C4-2B (cell line): Measurements from ENCODE around the gene PDZD2.

Experiments used
- H3K27ac ChIP-seq: fragments of 450-650 bp; 2 replicates; pipeline ENCODE4 v1.5.1; 2017
- ZFX ChIP-seq: fragments of 450-650 bp; IDR thresholded peaks from 2 replicates; pipeline ENCODE4 v1.6.1; 2017
- TF ChIP-seq, protein P1 (sequence below): fragments of 450-650 bp; conservative IDR thresholded peaks from 2 replicates; pipeline ENCODE4 v1.5.1; 2017; ENCODE audit warnings: mild to moderate bottlenecking

The PDZD2 gene

DNA sequence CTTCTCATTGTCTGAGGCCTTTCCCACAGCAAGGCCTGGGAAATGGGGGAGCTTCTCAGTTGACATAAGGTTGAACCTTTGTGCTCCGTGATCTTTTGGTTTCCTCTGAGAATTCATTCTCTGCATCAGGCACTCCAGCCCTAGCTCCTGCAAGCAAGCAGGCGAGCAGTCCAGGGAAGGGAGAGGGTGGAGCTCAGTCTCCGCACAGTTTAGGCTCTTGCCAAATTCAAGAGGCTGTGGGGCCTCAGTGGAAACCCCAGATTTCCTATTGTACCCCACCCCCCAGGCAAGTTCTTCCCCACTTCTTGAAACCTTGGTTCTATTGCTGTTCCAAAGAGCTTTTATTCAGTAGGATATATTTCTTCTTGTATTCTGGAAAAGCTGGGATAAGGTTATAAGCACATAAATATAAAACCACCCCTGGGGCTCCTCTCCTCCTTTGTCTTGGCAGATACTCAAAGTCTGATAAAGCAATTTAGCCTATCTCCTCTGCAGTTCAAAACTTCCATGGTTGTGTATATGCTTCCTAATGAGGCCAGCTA lies 147.2 kb downstream of the PDZD2 start:
- no peak for TF ChIP-seq ZFX
- TF ChIP-seq, protein P1, sequence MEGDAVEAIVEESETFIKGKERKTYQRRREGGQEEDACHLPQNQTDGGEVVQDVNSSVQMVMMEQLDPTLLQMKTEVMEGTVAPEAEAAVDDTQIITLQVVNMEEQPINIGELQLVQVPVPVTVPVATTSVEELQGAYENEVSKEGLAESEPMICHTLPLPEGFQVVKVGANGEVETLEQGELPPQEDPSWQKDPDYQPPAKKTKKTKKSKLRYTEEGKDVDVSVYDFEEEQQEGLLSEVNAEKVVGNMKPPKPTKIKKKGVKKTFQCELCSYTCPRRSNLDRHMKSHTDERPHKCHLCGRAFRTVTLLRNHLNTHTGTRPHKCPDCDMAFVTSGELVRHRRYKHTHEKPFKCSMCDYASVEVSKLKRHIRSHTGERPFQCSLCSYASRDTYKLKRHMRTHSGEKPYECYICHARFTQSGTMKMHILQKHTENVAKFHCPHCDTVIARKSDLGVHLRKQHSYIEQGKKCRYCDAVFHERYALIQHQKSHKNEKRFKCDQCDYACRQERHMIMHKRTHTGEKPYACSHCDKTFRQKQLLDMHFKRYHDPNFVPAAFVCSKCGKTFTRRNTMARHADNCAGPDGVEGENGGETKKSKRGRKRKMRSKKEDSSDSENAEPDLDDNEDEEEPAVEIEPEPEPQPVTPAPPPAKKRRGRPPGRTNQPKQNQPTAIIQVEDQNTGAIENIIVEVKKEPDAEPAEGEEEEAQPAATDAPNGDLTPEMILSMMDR = no peak
- no peak overlapping the region for H3K27ac ChIP-seq

DNA sequence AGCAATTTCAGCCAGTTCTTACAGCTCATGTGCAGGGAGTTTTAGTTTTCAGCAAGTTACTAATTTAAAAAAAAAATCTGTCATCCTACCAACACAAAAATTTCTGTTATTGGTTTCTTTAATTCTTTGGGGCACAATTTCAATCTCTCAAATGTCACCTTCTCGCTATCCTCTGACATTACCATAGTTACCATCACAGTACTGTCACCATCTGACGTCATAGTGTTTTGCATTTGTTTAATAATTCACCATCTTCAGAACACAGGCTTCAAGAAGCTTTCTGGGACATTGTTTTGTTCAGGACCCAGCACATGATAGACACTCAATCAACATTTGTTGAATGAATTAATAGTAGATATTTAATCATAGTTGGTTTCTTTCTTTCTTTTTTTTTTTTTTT lies 155.1 kb downstream of the PDZD2 start:
- TF ChIP-seq, protein P1 = no peak
- no peak for TF ChIP-seq ZFX
- no peak overlapping the region for H3K27ac ChIP-seq

DNA sequence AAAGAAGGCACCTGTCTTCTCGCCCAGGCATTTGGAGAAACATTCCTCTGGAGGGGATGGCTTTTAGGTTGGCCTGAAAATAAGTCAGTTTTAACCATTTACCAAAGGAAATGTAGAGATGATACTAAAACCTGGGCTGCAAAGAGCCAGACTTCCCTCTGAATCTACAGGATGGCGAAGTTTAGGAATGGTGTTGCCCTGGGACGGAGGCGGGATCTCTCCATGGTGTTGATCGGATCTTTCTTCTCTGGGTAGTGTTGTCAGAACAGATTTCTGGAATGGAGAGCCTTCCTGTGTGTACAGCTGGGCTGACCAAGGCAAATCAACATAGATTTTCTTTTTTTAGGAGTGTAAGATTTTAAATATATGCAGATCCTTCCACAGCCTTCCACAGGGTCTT lies 159.2 kb downstream of the PDZD2 start:
- TF ChIP-seq ZFX = no peak
- TF ChIP-seq, protein P1 = no peak
- no peak overlapping the region for H3K27ac ChIP-seq

DNA sequence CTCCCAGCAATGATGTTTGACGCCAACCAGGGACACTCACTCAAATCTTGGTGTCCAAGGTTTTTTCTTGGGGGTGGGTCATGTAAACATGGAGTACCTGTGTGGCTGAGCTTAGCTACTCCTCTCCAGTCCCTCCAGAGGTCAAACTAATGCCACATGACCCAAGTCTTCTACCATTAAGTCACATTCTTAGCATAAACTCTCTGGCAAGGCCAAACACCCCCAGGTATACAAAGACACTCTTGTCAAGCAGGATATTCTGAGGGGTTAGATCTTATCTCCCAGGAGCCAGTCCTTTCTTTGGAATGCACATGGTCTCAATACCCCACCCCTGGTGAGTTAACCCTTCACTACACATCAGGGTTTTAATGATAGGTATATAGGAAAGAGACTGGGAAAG lies 161.4 kb downstream of the PDZD2 start:
- no peak overlapping the region for H3K27ac ChIP-seq
- TF ChIP-seq ZFX = no peak
- TF ChIP-seq, protein P1 = no peak

DNA sequence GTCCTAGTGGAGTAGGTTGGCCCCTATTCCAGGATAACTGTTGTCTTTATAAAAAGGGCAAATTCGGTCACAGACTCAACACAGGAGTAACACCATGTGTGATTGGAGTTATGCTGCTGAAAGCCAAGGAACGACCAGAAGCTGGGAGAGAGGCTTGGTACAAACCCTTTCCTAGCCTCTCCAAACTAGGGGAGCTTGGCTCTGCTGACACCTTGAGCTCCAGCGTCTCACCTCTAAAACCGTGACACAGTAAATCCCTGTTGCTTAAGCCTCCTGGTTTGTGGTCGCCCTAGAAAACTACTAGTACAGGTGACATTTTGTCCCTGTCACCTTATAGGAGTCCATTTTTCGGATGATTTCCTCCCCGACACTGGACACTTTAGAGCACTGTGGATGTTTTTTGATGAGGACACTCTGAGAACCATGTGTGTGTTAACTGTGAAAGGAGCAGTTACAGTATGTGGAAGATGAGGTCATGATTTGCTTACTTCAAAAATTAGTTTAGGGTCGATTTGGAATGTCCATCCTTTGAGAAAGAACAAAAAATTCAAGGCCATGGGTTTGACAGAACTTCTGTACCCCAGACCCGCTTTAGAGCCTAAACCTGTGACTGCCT lies 167.0 kb downstream of the PDZD2 start:
- TF ChIP-seq, protein P1 = no peak
- no peak for TF ChIP-seq ZFX
- no peak overlapping the region for H3K27ac ChIP-seq

DNA sequence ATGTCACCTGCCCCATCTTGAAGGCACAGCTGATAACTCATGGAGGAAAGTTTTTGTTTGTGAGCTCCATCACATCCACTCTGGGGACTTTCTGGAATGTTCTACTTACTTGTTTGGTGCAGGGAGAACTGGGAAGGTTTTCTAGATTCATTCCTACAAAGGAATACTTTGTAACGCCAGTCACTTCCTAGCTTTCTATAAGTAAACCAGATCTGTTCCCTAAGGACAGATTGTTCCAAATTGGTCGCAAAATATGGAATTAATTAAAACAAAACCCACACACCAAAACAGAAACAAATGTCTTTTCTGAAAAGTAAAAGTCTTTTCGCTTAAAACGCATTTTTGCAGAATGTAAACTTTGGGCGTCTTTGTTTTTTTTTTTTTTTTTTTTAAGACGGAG lies 167.6 kb downstream of the PDZD2 start:
- no peak for TF ChIP-seq ZFX
- TF ChIP-seq, protein P1 = no peak
- no peak overlapping the region for H3K27ac ChIP-seq

DNA sequence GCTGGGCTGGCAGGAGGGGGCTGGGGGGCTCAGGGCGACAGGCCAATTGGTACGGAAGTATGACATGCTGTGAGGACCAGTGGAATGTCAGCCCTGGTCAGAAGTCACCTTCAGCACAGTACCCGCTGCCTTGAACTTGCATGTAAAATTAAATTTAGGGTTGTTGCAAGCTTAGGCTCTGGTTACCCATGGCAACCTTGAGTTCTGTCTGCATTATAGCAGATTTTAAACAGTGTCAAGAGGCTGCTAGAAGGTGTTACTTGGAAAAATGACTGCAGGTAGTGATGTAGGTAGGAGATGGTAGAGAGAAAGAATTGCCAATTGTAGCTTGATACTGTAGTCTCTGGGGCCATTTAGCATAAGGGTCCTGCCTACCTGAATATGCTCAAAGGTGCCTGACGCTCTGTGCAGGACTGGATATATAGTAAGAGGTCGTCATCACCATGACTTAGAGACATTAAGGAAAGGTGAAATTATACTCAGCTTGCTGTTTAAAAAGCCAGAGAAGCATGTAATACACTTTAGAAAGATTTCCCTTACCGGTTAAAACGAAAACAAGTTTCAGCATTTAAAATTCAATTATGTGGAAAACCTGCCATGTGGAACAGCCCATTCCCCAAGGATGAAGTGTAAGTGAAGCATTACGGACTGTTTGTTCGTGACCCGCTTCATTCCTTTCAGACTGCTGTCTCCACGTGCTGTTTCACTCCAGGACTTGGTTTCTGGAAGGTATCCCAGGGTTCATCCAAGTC lies 169.0 kb downstream of the PDZD2 start:
- TF ChIP-seq, protein P1 = no peak
- no peak for TF ChIP-seq ZFX
- no peak overlapping the region for H3K27ac ChIP-seq
